GM18861 (cell line): ENCODE measurements around the gene RNU1-3.
"Not testable (repeated sequence)": the region's sequence is repeated elsewhere in the genome, so short reads cannot be mapped to it uniquely, and the experiment has no call there.

ENCODE experiments used
- ATAC-seq: cut with Tn5 transposase; IDR thresholded peaks from one replicate; pipeline ENCODE4 v1.9.1; 2021; ENCODE audit not compliant: unreplicated experiment

RNU1-3 gene

GRCh38 chr1:16639091-16640031 is 27.4 kb downstream of the RNU1-3 start:
- not testable (repeated sequence) for ATAC-seq

- not testable (repeated sequence) for ATAC-seq
Observed at GRCh38 chr1:16637941-16638778, 28.6 kb downstream of the RNU1-3 start.

GRCh38 chr1:16636551-16637195 is 30.1 kb downstream of the RNU1-3 start:
- ATAC-seq, result not testable (repeated sequence)

GRCh38 chr1:16635959-16636358 is 30.8 kb downstream of the RNU1-3 start:
- not testable (repeated sequence) for ATAC-seq

GRCh38 chr1:16633540-16634282 is 33.0 kb downstream of the RNU1-3 start:
- ATAC-seq, result not testable (repeated sequence)

GRCh38 chr1:16632044-16632850 is 34.5 kb downstream of the RNU1-3 start:
- ATAC-seq, result not testable (repeated sequence)

- no peak for ATAC-seq
Observed at GRCh38 chr1:16631248-16632043, 35.3 kb downstream of the RNU1-3 start.

- ATAC-seq, result no peak
Observed at GRCh38 chr1:16630661-16631247, 36.0 kb downstream of the RNU1-3 start.

GRCh38 chr1:16629916-16630530 is 36.7 kb downstream of the RNU1-3 start:
- not testable (repeated sequence) for ATAC-seq

- ATAC-seq, result no peak
Observed at GRCh38 chr1:16628361-16629111, 38.2 kb downstream of the RNU1-3 start.

GRCh38 chr1:16626409-16626983 is 40.3 kb downstream of the RNU1-3 start:
- not testable (repeated sequence) for ATAC-seq

- ATAC-seq, result no peak
Observed at GRCh38 chr1:16625497-16626408, 41.0 kb downstream of the RNU1-3 start.

- not testable (repeated sequence) for ATAC-seq
Observed at GRCh38 chr1:16623812-16624719, 42.7 kb downstream of the RNU1-3 start.

GRCh38 chr1:16623337-16623736 is 43.4 kb downstream of the RNU1-3 start:
- not testable (repeated sequence) for ATAC-seq
